IPS DF 19.7 (cell line): Measurements from ENCODE around the gene COL4A4.

ENCODE experiments used
- DNase-seq: peaks from one replicate; pipeline ENCODE4 v3.0.0-alpha.2; 2013; ENCODE audit warnings: low read depth, low spot score

COL4A4 gene

GRCh38 chr2:227161947-227162346, 2.1 kb downstream of the COL4A4 start:
- no peak for DNase-seq

- DNase-seq, result no peak
Measured at GRCh38 chr2:227160164-227160563, 3.8 kb downstream of the COL4A4 start.

GRCh38 chr2:227154986-227155774, 8.8 kb downstream of the COL4A4 start:
- DNase-seq, result no peak

GRCh38 chr2:227153758-227154486, 10.1 kb downstream of the COL4A4 start:
- no peak for DNase-seq

- no peak for DNase-seq
Measured at GRCh38 chr2:227153307-227153706, 10.7 kb downstream of the COL4A4 start.

- DNase-seq, result no peak
Measured at GRCh38 chr2:227152093-227152766, 11.8 kb downstream of the COL4A4 start.

GRCh38 chr2:227150222-227150936, 13.6 kb downstream of the COL4A4 start:
- DNase-seq, result no peak

GRCh38 chr2:227148106-227148505, 15.9 kb downstream of the COL4A4 start:
- no peak for DNase-seq

- no peak for DNase-seq
Measured at GRCh38 chr2:227147023-227147422, 17.0 kb downstream of the COL4A4 start.

GRCh38 chr2:227146456-227146855, 17.5 kb downstream of the COL4A4 start:
- DNase-seq, result no peak

GRCh38 chr2:227143895-227144294, 20.1 kb downstream of the COL4A4 start:
- no peak for DNase-seq

- DNase-seq, result no peak
Measured at GRCh38 chr2:227141301-227141700, 22.7 kb downstream of the COL4A4 start.

GRCh38 chr2:227134591-227134990, 29.4 kb downstream of the COL4A4 start:
- DNase-seq, result no peak

- no peak for DNase-seq
Measured at GRCh38 chr2:227132986-227133385, 31.0 kb downstream of the COL4A4 start.

GRCh38 chr2:227130636-227131035, 33.4 kb downstream of the COL4A4 start:
- DNase-seq, result no peak

GRCh38 chr2:227127201-227127600, 36.8 kb downstream of the COL4A4 start:
- no peak for DNase-seq

- peak; percentile 5 for DNase-seq
Measured at GRCh38 chr2:227125506-227125905, 38.5 kb downstream of the COL4A4 start.

- no peak for DNase-seq
Measured at GRCh38 chr2:227124811-227125210, 39.2 kb downstream of the COL4A4 start.

- DNase-seq, result no peak
Measured at GRCh38 chr2:227123697-227124096, 40.3 kb downstream of the COL4A4 start.

- DNase-seq, result no peak
Measured at GRCh38 chr2:227118353-227118752, 45.7 kb downstream of the COL4A4 start.

- no peak for DNase-seq
Measured at GRCh38 chr2:227117852-227118251, 46.2 kb downstream of the COL4A4 start.

- DNase-seq, result no peak
Measured at GRCh38 chr2:227117027-227117426, 47.0 kb downstream of the COL4A4 start.
